ENCODE results near the gene EXOC3.
A peak's percentile ranks its signal among the peaks of the same experiment; 100 is the strongest.

Gene EXOC3

DNA sequence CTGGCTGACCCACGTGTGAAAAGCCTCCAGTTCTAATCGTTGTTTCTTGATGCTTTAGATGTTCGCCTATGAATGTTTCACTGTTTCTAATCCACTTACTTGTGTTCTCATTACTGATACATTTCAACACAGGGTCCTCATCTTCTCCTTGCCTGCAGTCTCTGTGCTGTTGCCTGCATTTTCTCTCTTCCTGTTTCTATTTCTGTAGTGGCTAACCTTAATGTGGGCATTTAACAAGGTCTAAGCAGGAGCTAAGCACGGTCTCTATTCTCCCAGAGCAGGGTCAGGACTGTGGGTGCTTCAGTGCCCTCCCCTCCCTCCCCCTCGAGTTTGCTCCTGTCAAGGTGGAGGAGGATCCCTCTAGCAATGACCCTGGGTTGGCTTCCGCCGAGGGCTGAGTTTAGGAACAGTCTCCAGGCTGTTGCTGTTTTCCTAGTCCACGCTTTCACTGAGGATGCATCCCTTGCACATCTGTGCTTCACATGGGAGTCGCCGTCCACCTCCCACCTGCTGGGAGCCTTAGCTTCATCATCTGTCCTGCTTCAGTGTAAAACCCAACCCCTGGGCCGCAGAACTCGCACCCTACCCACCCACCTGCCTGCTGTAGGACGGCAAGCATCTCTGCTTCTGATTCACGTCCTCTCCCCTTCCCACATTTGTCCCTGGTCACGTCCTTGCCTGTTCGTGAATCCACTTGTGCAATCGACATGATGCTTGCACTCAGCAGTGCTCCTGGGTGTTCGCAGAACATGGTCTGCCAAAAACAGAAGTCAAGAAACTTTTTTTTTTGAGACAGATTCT, 2.4 kb upstream of the EXOC3 start:
- no peak for DNase-seq

DNA sequence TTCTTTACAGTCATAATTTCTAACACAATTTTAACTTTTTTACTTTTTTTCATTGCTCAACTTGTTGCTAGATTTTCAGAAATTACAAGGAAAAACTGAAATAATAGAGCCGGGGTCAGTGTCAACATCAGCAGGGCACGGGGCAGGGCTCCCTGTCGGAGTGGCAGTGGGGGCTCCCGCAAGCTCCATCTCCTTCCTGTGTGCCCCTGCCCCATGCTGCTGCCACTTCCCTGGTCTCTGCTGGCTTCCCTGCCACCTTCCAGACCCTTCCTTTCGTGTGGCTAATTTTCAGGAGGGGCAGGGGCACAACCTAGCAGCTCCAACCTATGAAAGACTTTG, 1.0 kb upstream of the EXOC3 start:
- DNase-seq = no peak

DNA sequence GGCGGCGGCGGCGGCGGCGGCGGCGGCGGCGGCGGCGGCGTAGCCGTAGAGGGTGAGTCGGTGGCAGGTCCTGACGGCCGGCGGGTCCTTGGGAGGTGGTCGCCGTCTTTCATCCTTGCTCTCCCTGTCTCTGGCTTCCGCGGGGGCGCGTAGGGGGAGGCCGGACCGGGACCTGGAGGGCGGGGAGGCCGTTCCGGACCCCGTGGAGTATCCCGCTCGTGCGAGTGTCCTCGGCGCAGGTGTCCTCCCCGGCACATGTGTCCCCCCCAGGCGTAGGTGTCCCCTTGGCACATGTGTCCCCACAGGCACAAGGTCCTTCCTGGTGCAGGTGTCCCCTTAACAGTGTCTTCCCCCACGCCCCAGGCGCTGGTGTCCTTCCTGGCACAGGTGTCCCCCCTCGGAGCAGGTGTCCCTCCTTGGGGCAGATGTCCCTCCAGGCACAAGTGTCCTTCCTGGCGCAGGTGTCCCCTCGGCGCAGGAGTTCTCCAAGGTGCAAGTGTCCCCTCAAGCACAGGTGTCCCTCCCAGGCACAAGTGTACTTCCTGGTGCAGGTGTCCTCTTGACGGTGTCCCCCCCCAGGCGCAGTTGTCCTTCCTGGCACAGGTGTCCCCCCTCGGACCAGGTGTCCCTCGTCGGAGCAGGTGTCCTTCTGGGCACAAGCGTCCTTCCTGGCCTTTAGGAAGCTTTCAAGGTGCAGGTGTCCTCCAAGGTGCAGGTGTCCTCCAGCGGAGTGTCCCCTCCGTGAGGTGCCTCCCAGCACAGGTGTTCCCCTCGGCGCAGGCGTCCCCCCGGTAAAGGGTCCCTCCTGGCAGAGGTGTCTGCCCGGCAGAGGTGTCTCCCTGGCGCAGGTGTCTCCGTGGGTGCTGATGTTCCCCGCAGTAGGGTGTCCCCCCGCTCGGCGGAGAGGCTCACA, 519 bp downstream of the EXOC3 start:
- no peak for DNase-seq

DNA sequence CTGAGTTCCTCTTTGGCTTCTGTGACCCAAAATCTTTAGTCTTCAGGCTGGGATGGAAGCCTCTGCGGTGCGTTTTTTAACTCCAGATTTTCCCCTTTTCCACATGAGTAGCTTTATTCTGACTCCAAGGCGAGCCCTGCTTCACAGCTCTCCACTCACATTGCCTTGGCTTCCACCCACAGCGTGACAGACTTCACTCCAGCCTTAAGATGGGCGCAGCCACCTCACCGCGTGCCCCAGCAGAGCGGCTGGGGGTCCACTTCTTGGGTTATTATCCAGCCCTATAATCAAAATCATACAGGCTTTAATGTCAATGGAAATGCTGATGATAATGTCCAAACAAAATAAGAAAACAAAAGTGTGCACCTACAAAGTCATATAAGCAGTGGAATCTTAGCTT, 1.2 kb downstream of the EXOC3 start:
- DNase-seq = no peak

DNA sequence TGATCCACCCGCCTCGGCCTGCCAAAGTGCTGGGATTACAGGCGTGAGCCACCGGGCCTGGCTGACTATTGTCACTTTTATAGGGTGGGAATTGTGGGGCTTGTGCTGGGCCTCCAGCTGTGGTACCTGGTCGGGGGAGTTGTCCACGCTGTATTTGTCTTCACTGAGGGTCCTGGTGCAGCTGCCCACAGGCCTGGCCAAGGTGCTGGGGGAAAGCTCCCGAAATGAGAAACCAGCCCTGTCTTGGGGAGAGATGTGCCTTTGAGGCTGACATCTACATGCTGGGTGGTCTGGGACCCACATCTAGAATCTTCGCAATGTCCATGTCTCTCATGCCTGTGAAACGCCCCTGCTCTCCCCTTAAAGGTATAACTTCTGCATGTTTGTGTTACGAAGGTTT, 2.6 kb downstream of the EXOC3 start:
- no peak for DNase-seq

DNA sequence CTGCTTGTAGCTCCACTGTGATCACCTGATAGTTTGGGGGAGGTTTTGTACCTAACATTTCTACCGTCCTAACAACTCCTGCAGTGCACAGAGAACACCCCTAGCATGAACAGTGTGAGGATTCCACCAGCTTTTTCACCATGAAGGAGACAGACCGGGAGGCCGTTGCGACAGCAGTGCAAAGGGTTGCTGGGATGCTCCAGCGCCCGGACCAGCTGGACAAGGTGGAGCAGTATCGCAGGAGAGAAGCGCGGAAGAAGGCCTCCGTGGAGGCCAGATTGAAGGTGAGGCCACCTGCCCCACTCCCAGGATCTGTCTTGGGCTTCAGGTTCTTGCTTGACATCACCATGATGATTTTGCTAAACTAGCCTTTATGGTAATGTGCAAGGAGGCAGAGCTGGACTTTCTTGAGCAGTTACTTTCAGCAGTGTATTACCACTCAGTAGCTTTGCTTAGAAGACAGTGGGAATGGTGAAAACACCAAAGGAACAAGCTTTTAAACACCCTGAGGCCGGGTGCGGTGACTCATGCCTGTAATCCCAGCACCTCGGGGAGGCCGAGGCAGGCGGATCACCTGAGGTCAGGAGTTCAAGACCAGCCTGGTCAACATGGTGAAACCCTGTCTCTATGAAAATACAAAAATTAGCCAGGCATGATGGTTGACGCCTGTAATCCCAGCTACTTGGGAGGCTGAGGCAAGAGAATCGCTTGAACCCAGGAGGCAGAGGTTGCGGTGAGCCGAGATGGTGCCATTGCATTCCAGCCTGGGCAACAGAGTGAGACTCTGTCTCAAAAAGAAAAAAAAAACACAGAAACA, 3.3 kb downstream of the EXOC3 start:
- DNase-seq = no peak

DNA sequence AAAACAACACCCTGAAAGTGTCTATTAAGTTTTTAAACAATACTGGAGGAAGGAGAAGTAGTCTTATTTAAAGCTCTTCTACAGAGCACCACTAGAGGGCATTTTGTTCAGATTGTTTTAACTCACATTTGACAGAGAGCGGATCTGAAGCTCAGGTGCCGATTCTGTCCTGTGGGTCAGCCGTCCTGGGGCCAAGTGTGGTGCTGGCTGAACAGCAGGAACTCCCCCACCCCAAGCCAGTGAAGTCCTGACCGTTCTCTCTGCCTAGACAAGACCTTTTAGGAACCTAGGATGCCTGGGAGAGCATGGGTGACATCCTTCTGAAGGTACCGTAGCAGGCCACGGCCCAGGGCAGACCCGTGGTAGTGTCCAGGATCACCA, 3.9 kb downstream of the EXOC3 start:
- peak; percentile 15 to 36 for DNase-seq

DNA sequence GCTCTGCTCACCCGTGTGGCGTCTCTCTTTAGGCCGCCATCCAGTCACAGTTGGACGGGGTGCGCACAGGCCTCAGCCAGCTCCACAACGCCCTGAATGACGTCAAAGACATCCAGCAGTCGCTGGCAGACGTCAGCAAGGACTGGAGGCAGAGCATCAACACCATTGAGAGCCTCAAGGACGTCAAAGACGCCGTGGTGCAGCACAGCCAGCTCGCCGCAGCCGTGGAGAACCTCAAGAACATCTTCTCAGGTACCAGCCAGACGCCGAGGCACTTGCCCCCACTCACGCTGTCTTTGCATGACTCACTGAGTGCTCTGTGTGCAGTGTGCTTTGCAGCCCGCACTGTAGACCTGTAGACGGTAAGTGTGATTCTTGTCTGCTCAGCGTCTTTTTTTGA, 4.5 kb downstream of the EXOC3 start:
- no peak for DNase-seq

DNA sequence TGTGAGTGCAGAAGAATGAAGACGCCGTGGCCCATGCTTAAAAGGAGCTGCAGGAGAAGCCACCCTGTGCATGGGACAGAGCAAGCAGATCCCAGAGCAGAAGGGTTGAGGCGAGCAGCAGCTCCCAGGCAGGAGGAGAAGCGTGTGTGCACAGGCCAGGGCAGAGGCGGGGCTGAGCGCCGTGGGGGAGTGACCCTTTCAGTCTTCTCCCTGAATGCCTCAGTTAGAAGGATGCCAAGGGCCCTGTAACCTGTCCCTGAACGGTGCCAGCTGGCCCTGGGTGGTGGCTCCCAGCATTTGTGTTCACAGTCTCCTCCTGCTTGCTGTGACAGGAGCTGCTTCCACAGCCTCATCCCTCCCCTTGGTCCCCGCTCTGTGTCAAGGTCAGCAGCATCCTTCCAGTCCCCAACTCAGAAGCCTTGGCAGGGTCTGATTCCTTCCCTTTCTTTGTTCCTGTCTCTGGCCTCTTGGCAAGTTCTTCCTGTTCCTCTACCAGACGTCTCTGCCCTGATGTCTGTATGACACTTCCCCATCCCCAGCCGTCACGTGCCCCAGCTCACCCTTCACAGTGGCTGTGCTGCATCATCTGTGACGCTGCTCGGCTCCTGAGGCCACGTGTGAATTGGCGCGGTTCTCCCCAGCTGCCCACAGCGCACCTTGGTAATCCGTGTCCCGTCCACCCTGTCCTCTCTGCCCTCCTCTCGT, 5.2 kb downstream of the EXOC3 start:
- DNase-seq = no peak

DNA sequence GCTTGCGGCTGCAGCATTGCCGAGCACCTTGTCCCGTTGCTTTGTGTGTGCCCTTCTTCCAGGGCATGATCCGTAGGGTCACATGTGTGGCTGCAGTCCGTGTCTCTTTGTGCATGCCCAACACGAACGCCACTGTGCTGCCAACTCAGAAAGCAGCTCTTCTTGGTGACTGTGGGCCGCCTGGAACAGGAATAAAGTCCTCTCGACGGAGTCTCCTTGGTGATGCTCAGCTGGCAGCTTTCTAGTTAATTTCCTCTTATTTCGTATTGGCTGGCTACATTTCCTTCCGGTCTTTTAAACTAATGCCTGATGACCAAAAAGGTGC, 5.8 kb downstream of the EXOC3 start:
- no peak for DNase-seq

DNA sequence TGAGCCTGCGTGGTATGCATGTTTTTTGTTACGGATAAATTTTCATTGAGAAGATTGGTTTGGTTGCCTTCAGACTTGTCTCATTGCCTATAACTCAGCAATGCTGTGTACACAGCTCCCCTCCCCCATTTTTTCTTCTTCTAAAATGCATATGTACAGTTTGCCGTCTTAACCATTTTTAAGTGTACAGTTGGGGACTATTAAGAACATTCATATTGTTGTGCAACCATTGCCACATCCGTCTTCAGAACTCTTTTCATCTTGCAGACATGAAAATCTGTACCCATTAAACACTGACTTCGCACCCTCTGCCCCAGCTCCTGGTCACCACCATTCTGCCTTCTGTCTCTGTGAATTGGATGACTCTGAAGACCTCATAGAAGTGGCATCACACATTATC, 6.2 kb downstream of the EXOC3 start:
- no peak for DNase-seq

DNA sequence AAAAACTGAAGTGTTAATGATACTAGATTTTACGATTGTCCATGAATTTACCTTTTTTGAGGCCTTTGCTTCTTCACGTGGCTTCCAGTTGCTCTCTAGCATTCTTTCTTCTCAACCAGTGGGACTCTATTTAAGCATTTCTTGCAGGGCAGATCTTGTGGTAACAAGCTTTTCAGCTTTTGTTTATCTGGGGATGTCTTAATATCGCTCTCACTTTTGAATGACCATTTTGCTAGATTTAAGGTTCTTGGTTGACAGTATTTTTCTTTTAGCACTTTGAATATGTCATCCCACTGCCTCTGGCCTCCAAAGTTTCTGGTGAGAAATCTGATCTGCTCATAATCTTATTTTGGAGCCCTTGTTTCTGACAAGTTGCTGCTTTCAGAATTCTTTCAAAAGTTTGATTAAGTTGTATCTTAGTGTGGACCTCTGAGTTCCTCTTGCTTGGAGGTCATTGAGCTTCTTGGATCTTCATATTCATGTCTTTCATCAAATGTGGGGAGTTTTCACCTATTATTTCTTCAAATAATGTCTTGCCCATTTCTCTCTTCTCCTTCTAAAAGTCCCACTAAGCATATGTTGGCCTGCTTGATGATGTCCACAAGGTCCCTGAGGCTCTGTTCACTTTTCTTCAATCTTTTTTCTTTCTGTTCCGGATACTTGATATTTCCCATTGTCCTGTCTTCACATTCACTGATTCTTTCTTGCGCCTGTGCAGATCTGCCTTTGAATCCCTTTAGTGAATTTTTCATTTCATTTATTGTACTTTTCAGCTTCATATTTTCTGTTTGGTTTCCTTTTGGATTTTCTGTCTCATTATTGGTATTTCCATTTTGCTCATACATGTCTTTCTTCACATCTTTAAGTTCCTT, 8.8 kb downstream of the EXOC3 start:
- no peak for DNase-seq

DNA sequence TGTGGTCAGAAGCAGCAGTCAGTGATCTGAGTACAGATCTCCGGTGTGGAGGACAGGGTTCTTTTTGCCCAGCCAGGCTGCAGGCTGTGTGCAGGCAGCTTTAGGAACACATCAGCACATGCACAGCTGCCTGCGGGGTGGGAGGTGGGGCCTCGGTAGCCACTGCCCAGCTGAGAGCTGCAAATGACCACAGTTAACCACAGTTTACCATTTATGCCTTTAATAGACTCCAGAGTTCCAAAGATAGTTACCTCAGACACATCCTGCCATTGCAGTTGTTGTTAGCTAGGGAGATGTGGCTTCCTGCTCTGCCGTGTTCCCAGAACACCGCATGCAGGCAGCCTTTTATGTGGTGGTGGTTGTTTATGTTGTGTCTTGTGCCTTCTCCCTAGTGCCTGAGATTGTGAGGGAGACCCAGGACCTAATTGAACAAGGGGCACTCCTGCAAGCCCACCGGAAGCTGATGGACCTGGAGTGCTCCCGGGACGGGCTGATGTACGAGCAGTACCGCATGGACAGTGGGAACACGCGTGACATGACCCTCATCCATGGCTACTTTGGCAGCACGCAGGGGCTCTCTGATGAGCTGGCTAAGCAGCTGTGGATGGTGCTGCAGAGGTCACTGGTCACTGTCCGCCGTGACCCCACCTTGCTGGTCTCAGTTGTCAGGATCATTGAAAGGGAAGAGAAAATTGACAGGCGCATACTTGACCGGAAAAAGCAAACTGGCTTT, 10.2 kb downstream of the EXOC3 start:
- no peak for DNase-seq

DNA sequence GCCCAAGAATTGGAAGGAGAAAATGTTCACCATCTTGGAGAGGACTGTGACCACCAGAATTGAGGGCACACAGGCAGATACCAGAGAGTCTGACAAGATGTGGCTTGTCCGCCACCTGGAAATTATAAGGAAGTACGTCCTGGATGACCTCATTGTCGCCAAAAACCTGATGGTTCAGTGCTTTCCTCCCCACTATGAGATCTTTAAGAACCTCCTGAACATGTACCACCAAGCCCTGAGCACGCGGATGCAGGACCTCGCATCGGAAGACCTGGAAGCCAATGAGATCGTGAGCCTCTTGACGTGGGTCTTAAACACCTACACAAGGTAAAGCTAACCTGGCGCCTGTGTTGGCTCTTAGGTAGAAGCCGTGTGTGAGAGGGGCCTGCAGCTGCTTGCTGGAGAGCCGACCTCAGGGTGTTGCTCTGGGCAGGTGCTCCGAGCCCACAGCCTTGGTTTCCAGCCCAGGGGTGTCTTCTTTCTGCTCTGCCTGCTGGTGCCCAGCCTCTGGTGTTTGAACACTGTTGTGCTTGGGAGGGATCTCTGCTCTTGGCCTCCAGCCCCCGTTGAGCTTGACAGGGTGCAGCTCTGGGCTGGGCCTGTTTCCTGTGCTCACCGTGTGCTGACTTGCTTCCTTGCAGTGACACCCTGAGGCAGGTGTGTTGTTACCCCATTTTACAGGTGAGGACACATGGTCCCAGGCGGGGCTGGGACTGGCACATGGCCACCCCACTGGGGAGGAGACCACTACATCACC, 10.9 kb downstream of the EXOC3 start:
- no peak for DNase-seq

DNA sequence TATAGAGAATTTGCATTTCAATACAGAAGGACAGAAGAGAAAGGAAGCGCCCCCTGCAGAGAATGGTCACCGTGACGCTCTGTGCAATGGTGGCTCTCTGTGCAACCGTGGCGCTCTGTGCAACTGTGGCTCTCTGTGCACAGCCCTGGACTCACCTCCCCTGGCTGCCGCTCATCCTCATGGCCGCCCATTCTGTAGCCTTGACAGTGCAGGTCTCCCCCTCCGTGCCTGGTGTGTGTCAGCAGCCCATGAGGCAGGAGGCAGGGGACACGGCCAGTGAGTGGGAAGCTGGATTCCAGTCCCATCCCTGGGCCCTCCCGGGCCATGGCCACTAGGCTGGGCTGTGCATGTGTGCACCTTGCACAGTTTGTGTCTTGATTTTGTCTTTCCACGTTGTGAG, 12.0 kb downstream of the EXOC3 start:
- DNase-seq = no peak

DNA sequence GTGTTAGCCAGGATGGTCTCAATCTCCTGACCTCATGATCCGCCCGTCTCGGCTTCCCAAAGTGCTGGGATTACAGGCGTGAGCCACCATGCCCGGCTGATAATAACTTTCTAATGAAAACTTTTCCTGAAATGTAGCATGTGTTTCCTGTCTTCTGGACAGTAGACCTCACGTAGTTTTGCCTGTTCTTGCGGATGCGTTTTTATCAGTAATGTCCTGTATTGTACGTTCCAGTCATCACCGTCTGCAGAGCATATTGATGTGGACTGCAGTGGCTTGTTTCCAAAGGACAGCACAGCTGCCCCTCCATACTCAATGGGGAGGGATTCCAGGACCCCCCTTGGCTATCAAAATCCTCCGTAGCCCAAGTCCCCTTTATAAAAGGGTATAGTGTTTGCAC, 12.8 kb downstream of the EXOC3 start:
- DNase-seq = no peak

DNA sequence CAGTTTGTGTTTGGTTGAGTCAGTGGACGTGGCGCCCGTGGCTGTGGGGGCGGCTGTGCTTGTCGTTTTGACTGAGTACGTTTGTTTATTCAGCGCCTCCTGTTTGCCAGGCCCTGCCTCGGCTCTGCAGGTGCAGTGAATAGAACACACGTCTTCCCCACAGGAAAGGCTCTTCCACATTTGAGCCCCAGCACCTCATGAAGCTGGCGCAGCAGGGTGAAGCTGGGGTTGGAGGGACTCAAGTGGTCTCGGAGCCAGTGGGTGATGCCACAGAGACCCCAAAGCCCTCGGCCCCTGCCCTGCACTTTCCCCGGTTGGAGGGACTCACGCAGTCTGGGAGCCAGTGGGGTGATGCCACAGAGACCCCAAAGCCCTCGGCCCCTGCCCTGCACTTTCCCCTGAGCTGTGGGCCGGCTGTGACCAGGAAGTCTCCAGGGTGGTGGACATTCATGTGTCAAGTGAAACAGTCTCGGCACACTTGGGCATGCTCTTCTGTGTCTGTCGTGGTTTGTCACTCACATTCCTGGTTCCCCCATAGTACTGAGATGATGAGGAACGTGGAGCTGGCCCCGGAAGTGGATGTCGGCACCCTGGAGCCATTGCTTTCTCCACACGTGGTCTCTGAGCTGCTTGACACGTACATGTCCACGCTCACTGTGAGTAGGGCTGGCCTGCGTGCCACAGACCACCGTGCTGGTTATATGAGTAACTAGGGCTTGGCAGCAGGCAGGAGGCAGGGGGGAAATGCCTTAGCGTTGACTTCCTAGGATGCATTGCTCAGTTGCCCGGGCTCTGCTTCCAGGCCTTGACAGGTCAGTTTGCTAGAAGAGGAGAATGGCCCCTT, 13.6 kb downstream of the EXOC3 start:
- DNase-seq = no peak

DNA sequence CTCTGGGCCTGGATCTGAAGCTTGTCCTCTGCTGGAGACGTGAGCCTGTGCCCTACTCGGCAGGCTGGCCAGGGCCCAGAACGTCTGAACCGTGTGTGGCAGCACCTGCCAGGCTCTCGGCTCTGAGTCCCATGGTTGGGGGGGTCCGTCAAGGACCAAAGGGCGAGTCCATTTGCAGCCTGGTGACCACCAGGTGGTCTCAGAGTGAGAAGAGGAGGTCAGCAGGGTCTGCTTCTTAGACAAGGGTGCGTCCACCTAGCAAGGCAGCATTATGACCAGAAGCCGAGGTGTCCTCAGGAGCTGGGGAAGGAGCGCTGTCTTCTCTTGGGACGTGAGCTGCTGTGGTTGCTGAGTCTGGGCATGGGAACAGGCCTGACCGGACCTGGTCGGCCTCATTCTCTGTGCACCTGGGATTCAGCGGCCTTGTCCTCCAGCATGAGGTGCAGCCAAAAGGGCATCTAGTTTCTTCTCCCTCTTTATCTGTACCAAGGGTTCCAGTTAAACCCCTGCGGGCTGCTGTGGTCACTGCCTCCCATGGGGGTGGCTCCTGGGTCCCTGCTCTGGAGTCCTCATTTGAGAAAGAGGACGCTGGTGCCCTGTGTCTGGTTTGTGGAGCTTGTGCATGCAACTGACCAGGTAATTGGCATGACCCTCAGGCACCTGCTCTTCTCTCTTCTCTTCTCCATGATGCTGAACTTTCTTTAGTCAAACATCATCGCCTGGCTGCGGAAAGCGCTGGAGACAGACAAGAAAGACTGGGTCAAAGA, 14.4 kb downstream of the EXOC3 start:
- DNase-seq = no peak

Data from NCI-H1930 (cell line).